IPS DF 19.7 (cell line): ENCODE results near the gene VTCN1.
"Not testable (repeated sequence)": the region's sequence is repeated elsewhere in the genome, so short reads cannot be mapped to it uniquely, and the experiment has no call there.

Experiments
- DNase-seq: peaks from one replicate; pipeline ENCODE4 v3.0.0-alpha.2; 2013; ENCODE audit warnings: low read depth, low spot score

The VTCN1 gene

GRCh38 chr1:117166076-117166475, 44.7 kb downstream of the VTCN1 start:
- no peak for DNase-seq

- no peak for DNase-seq
Observed at GRCh38 chr1:117164209-117164608, 46.5 kb downstream of the VTCN1 start.

GRCh38 chr1:117162816-117163215, 47.9 kb downstream of the VTCN1 start:
- no peak for DNase-seq

GRCh38 chr1:117161887-117162286, 48.8 kb downstream of the VTCN1 start:
- DNase-seq: no peak

GRCh38 chr1:117151305-117151704, 59.4 kb downstream of the VTCN1 start:
- not testable (repeated sequence) for DNase-seq

GRCh38 chr1:117150316-117150715, 60.4 kb downstream of the VTCN1 start:
- no peak for DNase-seq

GRCh38 chr1:117147856-117148588, 62.7 kb downstream of the VTCN1 start:
- no peak for DNase-seq

- no peak for DNase-seq
Observed at GRCh38 chr1:117147341-117147831, 63.3 kb downstream of the VTCN1 start.

GRCh38 chr1:117146575-117147340, 64.0 kb downstream of the VTCN1 start:
- no peak for DNase-seq

- no peak for DNase-seq
Observed at GRCh38 chr1:117146072-117146471, 64.7 kb downstream of the VTCN1 start.

GRCh38 chr1:117143871-117144270, 66.9 kb downstream of the VTCN1 start:
- DNase-seq: no peak

GRCh38 chr1:117143172-117143571, 67.6 kb downstream of the VTCN1 start:
- no peak for DNase-seq

- no peak for DNase-seq
Observed at GRCh38 chr1:117142200-117142599, 68.5 kb downstream of the VTCN1 start.

- DNase-seq: no peak
Observed at GRCh38 chr1:117138561-117138960, 72.2 kb downstream of the VTCN1 start.

- no peak for DNase-seq
Observed at GRCh38 chr1:117138106-117138505, 72.6 kb downstream of the VTCN1 start.

- no peak for DNase-seq
Observed at GRCh38 chr1:117137281-117137855, 73.4 kb downstream of the VTCN1 start.

GRCh38 chr1:117136749-117137148, 74.0 kb downstream of the VTCN1 start:
- DNase-seq: no peak

GRCh38 chr1:117135329-117135728, 75.4 kb downstream of the VTCN1 start:
- DNase-seq: no peak

- DNase-seq: no peak
Observed at GRCh38 chr1:117130526-117130925, 80.2 kb downstream of the VTCN1 start.

- no peak for DNase-seq
Observed at GRCh38 chr1:117128323-117129079, 82.2 kb downstream of the VTCN1 start.

- DNase-seq: no peak
Observed at GRCh38 chr1:117127795-117128194, 82.9 kb downstream of the VTCN1 start.

GRCh38 chr1:117124661-117125060, 86.1 kb downstream of the VTCN1 start:
- no peak for DNase-seq
